GM12873 (cell line): ENCODE measurements around the gene DMPK.

Experiments used
- TF ChIP-seq, protein P1 (sequence below): IDR thresholded peaks from 2 replicates; pipeline ENCODE4 v1.5.1; 2012; ENCODE audit warnings: low read depth, mild to moderate bottlenecking, moderate library complexity, low read length, control low read depth; ENCODE audit not compliant: insufficient read depth; ENCODE audit errors: missing control alignments

The DMPK gene

DNA sequence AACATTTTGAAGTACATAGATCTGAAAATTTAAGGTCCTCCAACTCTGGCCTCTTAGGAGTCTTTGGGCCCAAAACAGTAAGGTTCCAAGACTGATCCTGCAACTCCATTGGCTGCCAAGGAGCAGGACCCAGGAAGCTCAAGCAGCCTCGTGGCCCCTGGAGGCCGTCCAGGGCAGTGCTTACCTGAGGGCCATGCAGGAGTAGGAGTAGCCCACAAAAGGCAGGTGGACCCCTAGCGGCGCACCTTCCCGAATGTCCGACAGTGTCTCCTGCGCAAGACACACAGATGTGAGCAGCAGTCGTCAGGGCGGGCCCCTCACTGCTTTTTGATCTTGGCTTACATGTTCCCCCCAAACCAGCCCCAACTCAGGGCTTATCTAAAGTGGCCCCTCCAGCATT, 7.5 kb downstream of the DMPK start:
- TF ChIP-seq, protein P1, sequence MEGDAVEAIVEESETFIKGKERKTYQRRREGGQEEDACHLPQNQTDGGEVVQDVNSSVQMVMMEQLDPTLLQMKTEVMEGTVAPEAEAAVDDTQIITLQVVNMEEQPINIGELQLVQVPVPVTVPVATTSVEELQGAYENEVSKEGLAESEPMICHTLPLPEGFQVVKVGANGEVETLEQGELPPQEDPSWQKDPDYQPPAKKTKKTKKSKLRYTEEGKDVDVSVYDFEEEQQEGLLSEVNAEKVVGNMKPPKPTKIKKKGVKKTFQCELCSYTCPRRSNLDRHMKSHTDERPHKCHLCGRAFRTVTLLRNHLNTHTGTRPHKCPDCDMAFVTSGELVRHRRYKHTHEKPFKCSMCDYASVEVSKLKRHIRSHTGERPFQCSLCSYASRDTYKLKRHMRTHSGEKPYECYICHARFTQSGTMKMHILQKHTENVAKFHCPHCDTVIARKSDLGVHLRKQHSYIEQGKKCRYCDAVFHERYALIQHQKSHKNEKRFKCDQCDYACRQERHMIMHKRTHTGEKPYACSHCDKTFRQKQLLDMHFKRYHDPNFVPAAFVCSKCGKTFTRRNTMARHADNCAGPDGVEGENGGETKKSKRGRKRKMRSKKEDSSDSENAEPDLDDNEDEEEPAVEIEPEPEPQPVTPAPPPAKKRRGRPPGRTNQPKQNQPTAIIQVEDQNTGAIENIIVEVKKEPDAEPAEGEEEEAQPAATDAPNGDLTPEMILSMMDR, result peak; percentile 11

DNA sequence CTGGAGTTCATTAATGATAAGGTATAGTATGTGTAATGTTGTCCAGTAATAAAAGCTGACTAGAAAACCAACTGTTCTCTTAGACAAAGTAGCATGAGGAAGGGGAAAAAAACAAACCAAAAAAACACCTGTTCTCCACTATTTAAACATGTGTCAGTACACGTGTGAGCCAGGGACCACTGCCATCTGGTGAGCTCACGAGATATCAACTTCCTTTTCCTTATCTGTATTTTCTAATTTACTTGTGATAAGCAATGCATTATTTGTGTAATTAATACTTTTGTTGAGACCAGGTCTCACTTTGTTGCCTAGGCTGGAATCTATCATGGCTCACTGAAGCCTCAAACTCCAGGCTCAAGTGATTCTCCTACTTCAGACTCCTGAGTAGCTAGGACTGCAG, 8.9 kb downstream of the DMPK start:
- TF ChIP-seq, protein P1, result no peak

DNA sequence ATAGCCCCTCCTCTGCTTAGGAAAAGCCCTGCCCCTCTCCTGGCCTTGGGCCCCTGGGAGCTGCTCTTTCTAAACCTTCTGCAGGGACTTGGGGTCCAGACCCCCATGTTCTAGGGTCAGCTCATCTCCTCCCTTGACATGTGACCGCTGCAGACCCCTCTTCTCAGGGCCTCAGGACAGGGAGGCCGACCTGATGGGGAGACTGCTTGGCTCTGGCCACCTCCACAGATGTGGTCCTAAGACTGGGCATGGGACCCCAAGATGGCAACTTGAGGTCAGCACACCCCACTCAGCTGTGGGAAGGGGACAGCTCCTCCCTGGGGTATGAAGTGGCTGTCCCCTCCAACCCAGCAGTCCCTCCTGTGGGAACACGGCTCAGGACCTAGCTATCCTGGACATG, 9.4 kb downstream of the DMPK start:
- TF ChIP-seq, protein P1, result no peak

DNA sequence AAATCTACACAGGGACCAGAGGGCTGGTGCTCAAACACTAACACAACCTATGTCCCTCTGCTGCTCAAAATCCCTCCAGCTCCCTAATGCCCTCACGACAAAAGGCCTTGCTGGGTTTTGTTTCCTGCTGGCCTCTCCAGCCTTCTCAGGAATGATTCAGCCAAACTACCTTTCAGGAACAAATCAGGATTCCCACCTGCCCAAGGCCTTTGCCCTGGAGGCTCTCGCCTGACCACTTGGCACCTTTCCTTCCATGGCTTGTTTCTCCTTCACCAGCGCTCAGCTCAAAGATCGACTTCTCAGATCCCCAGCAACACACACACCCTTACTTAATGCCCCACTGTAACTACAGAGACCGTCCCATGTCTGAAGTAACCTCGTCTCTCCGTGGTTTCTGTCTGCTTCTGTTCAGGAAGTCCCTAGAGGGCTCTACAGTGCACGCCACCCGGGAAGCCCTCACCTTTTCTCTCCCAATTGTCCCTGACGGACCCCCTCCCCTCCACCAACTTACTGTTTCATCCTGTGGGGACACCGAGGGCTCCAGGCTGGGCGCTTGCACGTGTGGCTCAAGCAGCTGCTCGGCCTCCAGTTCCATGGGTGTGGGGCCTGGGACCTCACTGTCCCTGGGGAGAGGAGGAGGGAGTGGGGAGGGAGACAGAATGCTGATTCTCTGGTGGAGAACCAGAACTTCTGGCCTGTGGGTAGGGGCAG, 10.0 kb downstream of the DMPK start:
- TF ChIP-seq, protein P1, result no peak

DNA sequence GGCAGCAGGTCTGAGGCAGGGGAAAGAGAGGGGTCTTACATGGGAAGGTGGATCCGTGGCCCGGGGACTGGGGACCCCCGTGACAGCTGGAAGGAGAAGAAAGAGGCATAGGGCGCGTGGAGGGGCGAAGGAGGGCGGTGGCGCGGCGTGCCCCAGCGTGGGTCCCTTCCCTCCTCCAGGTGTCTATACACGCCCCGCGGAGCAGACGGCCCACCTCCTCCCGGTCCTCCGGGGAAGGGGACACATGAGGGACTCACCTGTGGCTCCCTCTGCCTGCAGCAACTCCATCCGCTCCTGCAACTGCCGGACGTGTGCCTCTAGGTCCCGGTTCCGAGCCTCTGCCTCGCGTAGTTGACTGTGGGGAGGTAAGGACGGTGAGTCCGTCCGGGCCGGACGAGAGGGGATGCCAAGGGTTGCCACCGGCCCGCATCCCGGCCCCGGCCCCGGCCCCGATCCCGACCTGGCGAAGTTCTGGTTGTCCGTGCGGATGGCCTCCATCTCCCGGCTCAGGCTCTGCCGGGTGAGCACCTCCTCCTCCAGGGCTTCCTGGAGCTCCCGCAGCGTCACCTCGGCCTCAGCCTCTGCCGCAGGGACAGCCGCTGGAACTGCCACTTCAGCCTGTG, 10.9 kb downstream of the DMPK start:
- TF ChIP-seq, protein P1, result no peak

DNA sequence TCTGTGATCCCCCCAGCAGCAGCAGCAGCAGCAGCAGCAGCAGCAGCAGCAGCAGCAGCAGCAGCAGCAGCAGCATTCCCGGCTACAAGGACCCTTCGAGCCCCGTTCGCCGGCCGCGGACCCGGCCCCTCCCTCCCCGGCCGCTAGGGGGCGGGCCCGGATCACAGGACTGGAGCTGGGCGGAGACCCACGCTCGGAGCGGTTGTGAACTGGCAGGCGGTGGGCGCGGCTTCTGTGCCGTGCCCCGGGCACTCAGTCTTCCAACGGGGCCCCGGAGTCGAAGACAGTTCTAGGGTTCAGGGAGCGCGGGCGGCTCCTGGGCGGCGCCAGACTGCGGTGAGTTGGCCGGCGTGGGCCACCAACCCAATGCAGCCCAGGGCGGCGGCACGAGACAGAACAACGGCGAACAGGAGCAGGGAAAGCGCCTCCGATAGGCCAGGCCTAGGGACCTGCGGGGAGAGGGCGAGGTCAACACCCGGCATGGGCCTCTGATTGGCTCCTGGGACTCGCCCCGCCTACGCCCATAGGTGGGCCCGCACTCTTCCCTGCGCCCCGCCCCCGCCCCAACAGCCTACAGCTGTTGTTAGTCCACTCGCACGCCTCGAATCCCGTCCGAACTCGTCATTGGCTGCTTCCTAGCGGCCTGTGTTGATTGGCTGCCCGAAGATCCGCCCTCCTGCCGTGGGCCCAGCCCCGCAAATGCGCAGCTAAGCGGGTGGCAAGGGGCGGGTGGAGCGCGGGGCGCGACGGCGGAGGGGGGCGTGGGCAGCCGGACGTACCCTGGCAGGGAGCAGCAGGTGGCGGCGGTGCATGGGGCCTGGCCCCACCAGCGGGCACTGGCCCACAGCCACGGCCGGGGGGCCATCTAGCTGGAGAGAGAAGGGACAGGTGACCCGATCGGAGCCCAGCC, 11.8 kb downstream of the DMPK start:
- TF ChIP-seq, protein P1, result peak; percentile 78

DNA sequence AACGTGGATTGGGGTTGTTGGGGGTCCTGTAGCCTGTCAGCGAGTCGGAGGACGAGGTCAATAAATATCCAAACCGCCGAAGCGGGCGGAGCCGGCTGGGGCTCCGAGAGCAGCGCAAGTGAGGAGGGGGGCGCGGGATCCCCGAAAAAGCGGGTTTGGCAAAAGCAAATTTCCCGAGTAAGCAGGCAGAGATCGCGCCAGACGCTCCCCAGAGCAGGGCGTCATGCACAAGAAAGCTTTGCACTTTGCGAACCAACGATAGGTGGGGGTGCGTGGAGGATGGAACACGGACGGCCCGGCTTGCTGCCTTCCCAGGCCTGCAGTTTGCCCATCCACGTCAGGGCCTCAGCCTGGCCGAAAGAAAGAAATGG, 12.5 kb downstream of the DMPK start:
- TF ChIP-seq, protein P1, result no peak
